HG03558 (cell line): ENCODE results near the gene WFIKKN1.

Experiments used
- ATAC-seq: cut with Tn5 transposase; IDR thresholded peaks from one replicate; pipeline ENCODE4 v1.9.1; 2021; ENCODE audit warnings: moderate number of reproducible peaks; ENCODE audit not compliant: unreplicated experiment; ENCODE audit errors: extremely low read depth

The WFIKKN1 gene

DNA sequence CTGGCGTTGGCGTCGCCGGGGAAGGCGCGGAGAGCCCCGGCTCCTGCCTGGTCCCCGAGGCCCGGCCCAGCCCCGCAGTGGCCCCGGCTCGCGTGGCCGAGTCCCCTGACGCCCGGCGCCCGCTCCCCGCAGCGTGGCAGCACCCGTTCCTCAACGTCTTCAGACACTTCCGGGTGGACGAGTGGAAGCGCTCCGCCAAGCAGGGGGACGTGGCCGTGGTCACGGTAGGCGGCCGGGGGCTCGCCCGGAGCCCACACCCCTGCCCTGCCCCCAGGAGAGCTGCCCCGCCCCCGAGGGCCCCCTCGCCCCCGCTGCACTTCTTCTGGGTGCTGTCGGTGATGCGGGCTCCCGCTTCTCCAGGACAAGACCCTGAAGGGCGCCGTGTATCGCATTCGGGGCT lies 18.8 kb downstream of the WFIKKN1 start:
- no peak for ATAC-seq

DNA sequence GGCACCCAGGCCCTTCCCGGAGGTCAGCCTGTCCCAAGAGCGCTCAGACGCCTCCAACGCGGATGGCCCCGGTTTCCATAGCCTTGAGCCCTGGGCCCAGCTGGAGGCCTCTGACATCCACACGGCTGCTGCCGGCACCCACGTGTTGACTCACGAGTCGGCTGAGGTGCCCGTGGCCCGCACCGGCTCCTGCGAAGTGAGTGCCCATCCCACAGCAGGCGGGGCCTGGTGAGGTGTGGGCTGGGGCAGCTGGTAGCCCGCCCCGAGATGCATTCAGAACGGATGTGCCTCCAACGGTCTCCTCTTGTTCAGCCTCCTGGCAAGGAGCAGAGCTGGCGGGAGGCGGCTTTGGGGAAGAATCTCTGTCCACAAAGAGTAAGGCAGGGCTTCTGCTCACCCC lies 21.1 kb downstream of the WFIKKN1 start:
- ATAC-seq, result no peak

DNA sequence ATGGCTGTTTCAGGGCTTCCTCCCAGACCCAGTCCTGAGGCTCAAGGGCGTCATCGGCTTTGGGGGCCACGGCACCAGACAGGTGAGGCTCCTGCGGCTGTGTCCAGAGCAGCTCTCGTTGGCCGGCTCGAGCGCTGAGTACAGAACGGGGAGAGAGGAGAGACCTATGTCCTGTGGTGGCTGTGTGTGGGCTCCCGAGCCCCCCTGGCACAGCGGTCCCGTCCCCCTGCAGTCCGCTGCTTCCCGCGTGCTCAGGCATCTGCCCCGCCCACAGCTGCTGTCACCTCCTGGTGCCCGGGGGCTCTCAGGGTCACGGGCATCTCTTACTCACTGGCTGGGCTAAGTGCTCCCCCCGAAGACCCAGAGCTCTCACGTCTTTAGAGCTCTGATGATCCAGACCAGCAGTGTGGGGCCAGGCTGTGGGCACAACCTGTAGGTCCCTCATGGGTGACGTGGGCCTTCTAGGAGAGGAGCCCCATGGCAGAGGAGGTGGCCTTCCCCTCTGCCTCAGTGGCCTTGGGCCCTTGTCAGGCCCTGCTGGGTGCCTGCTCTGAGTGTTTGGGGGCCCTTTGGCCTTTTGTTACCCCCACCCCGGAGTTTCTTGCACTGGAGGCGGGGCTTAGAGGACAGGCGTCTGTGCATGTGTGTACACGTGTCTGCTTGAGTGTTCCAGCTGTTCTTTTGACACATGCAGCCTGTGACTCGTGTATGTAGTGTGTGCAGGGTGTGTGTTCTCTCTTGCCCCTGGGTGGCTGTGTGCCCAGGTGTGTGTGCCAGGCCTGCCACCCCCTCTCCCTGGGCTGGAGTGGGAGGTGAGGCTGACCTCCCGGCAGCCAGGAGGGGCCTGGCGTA lies 21.9 kb downstream of the WFIKKN1 start:
- no peak for ATAC-seq

DNA sequence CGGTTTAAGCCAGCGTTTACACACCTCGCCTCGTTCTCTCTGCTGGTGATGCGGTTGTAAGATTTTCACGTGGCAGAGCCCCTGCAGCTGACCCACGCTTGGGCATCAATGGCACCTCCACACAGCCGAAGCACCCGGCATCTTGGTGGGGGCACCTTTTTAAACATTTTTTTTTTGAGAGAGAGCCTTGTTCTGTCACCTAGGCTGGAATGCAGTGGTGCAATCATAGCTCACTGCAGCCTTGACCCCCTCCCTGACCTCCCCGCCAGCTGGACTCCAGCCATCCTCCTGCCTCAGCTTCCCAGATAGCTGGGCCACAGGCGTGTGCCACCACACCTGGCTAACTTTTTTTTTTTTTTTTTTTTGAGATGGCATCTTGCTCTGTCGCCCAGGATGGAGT lies 23.2 kb downstream of the WFIKKN1 start:
- no peak for ATAC-seq

DNA sequence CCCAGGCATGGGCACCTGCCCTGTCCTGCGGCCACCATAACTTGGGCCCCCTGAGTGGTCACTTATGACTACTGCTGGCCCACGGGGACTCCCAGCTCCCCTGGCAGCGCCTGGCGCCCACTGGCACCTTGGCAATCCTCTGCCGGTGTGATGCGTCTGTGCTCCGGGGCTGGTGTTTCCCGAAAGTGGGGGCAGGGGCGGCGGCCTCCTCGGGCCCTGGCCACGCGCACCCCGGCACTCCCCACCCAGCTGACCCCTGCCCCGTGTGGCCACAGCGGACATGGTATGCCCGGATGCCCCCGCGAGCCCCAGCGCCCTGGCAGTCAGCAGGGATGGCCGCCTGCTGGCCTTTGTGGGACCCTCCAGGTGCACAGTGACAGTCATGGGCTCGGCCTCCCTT lies 26.7 kb downstream of the WFIKKN1 start:
- no peak for ATAC-seq

DNA sequence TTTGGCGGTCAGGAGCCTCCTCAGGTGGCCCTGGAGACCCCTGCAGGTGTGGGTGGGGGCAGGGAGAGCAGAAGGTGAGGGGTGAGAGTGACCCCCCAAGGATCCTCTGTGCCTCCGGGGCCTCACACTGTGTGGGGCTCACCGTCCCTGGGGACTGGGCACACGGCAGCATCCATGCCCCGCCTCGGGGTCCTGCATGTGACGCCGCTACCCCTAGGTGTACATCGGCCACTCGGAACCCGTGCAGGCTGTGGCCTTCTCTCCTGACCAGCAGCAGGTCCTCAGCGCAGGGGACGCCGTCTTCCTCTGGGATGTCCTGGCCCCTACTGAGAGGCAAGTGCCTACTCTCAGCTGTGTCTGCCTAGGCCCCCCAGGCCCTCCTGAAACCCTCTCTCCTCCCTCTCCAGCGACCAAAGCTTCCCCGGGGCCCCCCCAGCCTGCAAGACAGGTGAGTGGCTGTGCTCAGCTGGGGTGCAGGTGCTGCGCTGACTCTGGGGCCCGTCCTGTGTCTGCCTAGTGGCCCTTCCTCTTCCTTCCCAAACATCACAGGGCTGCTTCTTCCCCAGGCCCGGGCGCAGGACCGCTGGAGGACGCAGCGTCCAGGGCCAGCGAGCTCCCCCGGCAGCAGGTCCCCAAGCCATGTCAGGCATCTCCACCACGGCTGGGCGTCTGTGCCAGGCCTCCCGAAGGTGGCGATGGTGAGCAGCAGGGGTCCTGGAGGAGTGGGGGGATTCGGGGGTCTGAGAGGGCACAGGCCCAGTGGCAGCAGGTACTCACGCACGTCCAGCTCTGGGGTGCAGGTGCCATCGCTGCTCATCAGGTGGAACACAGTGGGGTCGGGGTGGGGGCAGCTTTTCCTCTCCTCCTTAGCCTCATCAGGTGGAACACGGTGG lies 28.1 kb downstream of the WFIKKN1 start:
- ATAC-seq, result no peak

DNA sequence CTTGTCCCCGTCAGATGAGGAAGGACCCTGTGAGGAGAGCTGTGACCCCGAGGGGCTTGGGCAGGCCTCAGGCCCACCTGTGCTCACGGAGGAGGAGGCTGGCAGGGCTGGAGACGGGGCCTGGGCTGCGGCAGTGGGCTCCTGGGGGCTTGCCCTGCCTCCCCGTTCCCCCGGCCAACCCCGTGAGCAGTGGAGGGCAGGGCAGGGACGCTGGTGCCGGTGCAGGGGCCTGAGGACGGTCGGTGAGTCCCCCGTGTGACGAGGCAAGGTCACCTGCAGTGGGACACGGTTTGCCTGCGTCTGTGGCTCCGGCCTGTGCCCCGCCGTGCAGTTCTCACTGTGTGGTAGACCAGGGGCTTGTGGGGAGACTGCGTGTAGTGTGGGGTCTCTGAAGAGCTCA lies 28.8 kb downstream of the WFIKKN1 start:
- no peak for ATAC-seq

DNA sequence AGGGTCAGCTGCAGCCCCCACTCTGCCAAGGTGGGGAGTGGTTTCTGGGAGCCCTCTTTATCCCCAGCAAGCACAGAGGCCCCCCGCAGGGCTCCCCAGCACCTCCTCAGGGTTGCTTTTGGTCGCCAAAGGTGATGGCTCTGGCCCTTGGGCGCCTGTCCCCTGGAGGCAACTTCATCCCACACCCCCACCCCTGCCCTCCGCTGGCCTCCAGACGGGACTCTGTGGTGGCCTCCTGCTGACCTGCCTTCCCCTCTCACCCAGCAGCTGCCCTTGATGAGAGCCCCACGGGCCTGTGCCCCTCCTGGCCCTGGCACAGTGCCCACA lies 29.3 kb downstream of the WFIKKN1 start:
- no peak for ATAC-seq

DNA sequence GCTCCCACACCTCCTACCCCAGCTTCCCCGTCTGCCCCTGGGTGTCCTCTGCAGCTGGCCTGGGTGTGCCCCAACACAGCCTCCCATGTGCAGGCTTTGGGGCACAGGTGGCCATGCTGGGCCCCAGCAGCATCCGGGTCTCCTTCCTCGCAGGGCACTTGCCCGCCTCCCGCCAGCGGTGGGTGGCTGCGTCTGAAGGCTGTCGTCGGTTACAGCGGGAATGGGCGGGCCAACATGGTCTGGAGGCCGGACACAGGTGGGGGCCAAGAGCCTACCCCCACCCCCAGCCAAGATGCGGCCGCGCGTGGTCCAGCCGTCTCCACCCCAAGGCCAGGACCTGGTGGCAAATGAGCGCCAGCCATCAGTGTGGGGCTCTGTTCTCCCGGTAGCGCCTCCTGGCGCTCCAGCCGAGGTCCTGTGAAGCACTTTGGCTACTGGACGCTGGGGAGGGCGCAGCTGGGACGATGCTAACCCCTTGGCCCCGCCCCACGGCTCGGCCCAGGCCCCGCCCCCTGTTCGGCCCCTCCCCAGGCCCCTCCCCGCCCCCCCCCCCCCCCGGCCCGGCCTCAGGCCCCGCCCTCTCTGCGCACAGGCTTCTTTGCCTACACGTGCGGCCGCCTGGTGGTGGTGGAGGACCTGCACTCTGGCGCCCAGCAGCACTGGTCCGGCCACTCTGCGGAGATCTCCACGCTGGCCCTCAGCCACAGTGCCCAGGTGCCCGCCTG lies 29.8 kb downstream of the WFIKKN1 start:
- ATAC-seq, result no peak

DNA sequence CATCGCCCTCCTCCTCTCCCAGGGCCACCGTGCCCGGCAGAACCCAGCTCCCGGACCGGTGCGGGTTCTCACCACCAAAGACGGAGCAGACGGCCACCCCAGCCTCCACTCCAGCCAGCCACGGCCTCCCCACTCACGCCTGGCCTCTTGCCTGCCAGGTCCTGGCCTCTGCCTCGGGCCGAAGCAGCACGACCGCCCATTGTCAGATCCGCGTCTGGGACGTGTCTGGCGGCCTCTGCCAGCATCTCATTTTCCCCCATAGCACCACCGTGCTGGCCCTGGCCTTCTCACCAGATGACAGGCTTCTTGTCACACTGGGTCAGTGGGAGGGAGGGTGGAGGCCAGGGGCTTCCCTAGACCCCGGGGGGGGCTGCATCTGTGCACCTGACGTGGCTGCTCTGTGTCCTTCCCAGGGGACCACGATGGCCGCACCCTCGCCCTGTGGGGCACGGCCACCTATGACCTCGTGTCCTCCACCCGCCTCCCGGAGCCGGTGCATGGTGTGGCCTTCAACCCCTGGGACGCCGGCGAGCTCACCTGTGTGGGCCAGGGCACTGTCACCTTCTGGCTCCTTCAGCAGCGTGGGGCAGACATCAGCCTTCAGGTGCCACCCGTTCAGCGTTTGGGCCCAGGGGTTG lies 30.5 kb downstream of the WFIKKN1 start:
- ATAC-seq, result no peak

DNA sequence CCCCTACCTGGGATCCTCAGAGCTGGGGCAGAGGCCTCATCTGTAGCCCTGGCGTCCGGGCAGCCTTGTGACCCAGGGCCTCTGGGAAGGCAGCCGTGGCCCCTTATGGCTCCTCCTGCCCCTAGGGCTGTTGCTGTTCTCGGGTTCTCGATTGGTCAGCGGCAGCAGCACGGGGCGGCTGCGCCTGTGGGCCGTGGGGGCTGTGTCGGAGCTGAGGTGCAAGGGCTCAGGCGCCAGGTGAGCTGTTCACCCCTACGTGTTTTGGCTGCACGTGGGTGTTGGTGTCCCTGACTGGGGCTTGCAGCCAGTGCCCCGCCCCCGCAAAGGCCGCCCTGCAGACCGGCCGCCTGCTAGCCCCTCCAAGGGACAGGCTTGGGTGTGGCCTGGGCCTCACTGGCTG lies 31.3 kb downstream of the WFIKKN1 start:
- no peak for ATAC-seq

DNA sequence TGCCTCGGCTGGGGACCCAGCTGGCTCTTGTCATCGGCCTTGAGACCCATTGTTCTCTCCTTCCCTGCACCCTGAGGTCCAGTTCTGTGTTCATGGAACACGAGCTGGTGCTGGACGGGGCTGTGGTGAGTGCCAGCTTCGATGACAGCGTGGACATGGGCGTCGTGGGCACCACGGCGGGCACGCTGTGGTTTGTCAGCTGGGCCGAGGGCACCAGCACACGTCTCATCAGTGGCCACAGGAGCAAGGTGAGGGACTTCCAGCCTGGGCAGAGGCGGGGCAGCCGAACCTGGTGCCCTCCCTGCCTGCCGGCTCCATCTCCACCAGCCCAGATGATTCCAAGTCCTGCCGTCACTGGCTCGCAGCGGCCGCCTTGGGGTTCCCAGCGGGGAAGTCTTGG lies 31.8 kb downstream of the WFIKKN1 start:
- no peak for ATAC-seq

DNA sequence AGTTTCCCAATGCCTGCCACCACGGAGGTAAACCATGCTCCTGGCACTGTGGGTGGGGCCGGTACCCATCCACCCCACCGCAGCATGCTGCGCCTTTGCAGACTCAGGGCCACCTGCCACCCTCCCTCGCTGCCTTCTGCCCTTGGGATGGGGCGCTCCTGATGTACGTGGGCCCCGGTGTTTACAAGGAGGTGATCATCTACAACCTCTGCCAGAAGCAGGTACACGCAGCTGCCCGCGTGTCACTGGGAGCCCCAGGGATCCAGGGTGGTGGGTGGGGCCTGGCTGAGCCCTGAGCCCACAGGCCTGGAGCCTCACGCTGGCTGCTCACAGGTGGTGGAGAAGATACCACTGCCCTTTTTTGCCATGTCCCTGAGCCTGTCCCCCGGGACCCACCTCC lies 35.8 kb downstream of the WFIKKN1 start:
- no peak for ATAC-seq

DNA sequence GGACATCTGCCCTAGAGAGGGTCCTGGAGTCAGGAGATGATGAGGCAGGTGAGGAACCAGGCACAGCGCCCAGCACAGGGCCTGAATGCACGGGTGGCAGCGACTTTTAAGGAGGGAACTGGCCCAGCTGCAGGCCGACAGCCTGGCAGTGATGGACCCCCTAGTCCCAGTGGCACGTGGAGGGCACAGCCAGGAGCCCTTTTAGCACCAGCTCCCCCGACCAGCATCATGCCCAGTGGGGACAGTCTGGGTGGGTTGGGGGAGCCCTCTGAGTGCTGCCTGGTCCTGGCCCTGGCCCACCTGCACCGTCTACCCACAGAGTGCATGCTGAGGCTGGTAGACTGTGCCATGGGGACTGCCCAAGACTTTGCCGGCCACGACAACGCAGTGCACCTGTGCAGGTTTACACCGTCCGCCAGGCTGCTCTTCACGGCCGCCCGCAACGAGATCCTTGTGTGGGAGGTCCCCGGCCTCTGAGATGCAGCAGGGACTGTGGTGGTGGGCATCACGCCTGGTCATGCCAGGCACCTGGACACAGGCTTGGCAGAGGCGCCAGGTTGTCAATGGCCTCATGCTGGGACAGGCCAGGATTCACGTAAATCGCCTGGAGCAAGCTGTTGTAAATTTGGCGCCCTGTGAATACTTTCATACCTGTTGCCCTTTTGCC lies 36.5 kb downstream of the WFIKKN1 start:
- no peak for ATAC-seq

DNA sequence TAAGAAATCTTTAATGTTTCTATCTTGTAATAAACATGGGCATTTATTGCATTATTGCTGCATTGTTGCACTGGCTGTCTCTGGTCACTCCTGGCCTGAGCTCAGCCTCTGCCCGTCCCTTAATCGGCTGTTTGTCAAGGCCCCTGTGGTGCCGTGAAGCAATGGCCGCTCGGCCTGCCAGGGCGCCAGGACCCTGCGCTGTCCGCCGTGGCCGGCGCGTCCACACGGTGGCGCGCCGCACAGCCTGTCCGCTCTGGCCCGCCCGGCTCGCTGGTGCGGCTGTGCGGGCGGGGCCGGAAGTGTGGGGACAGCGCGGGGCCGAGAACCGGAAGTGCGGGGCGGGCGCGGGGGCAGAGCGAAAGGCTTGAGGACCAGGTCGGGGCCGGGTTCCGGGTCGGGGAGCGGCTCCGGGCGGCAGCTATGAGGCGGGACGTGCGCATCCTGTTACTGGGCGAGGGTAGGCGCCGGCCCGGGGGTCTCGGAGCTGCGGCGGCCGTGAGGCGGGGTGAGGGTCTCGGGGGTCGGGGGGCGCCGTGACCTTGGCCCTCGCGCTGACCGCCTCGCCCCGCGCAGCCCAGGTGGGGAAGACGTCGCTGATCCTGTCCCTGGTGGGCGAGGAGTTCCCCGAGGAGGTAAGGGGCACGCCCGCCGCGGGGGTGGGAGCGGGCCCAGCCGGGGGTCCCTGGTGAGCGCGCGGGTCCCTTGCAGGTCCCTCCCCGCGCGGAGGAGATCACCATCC lies 37.2 kb downstream of the WFIKKN1 start, which contains the start of gene RHOT2:
TSS of gene RHOT2 (plus strand) at position 353 of the 739 bp plus-strand sequence. CDS start at position 421, 68 bp downstream.
- peak; percentile 57 for ATAC-seq

DNA sequence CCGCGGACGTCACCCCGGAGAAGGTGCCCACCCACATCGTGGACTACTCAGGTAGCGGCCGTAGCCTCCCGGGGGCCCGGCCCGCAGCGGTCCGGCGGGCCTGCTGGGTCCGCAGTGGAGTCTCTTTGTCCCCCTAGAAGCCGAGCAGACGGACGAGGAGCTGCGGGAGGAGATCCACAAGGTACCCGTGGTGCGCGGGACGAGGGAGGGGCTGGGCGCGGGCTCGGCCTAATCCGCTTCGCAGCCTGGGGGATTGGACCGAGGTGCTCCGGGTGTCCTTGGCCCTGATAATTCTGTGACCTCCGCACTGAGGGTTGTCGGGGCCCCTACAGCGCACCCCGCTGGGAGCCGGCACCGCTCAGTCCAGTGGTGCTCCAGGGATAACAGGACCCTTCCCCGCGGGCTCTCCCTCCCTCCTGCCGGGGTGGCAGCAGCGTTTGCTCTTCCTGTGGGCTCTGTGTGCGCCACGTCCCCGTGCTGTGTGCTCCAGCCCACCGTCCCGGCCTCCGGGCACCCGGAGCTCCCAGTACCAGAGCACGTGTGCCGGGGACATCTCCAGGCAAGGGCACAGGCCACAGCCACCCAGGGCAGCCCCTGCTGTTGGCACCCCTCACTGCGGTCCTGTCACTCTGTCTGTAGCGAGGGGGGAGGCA lies 37.9 kb downstream of the WFIKKN1 start:
- no peak for ATAC-seq

DNA sequence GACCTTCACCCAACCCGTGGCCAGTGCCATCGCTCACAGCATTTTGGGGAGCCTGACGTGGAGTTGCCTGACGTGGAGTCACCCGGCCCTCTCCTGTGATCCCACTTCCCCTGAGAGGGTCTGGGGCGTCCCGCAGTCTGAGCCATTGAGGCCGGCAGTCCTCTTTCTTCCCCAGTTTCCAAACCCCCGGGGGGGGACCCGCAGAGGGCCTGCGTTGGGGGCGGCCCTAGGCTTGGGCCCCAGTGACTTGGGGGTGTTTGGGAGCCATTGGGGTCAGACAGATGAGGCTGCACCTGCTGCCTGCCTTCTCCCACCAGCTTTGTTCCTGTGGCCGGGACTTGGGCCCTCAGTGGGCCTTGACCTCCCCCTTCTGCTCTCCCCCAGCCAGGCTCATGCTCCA lies 38.9 kb downstream of the WFIKKN1 start:
- ATAC-seq, result no peak

DNA sequence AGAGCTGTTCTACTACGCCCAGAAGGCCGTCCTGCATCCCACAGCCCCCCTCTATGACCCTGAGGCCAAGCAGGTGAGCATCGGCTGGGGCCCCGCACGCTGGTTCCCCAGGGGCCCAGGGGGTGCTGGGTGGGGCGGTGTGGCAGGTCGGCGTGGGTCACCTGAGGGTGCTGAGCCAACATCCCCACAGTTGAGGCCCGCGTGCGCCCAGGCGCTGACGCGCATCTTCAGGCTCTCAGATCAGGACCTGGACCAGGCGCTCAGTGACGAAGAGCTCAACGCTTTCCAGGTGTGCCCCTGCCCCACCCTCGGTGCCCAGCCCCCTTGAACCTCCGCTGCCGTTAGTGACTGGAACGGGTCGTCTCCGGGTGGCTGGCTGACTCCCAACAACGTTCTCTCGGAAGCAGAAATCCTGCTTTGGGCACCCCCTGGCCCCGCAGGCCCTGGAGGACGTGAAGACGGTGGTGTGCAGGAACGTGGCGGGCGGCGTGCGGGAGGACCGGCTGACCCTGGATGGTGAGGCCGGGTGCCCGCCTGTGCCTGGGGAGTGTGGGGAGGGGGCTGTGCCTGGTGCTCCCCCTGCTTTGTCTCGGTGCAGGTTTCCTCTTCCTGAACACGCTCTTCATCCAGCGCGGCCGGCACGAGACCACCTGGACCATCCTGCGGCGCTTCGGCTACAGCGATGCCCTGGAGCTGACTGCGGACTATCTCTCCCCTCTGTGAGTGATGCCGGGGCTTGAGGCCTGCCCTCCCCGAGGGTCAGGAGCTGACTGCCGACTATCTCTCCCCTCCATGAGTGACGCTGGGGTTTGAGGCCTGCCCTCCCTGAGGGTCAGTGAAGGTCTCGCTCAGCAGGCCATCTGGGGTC lies 39.9 kb downstream of the WFIKKN1 start:
- no peak for ATAC-seq
